RWPE1 (cell line): Measurements from ENCODE around the gene RDH13.

Experiments
- CTCF ChIA-PET: fragments of 350-600 bp; sonication (Branson Sonifier 250); formaldehyde crosslinking; extraction: SDS; loops from one replicate; lab custom pipeline; 2021; lab: Yijun Ruan, JAX
- POLR2A ChIA-PET: fragments of 400-600 bp; formaldehyde crosslinking; extraction: SDS; loops from one replicate; lab custom pipeline; 2020; ENCODE audit warnings: antibody characterized with exemption; ENCODE audit not compliant: low non-redundant PET; lab: Yijun Ruan, JAX
- DNase-seq: peaks from one replicate; pipeline ENCODE4 v3.0.0; 2012; ENCODE audit warnings: low spot score
- H3K27ac ChIP-seq: fragments of 450-650 bp; 2 replicates; pipeline ENCODE4 v1.5.1; 2017
- CTCF ChIP-seq: fragments of 450-650 bp; conservative IDR thresholded peaks from 2 replicates; pipeline ENCODE4 v1.5.1; 2017; ENCODE audit warnings: low read depth, mild to moderate bottlenecking

RDH13 gene

DNA sequence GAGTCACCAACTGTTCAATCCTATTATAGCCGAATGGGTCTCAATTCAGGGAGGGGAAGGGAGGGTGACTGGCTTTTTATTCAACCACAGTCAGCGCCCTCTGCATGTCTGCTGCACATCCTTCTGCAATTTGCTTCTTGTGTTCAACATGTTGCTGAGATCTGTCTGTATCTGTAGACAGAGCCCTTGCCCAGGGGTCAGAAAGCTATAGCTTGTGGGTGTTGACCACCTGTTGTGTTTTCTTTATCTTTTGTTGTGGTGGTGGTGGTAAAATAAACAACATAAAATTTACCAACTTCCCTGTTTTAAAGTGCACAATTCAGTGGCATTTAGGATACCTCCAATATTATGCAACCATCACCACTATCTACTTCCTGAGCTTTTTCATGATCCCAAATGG lies 42.3 kb upstream of the RDH13 start:
- POLR2A ChIA-PET, result no interaction called here
- CTCF ChIA-PET, result no interaction called here
- H3K27ac ChIP-seq, result no peak overlapping the region
- no peak for DNase-seq
- TF ChIP-seq CTCF, result no peak

DNA sequence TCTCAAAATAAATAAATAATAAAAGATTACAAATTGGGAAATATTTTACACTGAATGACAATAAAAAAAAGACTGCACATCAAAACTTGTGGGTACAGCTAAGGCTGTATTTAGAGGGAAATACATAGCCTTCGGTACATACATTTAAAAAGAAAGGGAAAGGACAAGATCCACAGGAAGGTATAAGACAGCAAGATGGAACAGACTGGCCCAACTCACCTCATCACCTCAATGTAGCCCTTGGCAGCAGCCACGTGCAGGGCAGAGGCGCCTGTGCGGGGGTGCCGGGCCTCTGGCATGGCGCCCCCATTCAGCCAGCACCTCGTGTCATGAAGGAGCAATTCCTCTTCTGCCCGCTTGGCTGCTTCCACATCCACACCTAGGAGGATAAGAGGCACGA lies 40.2 kb upstream of the RDH13 start:
- H3K27ac ChIP-seq, result no peak overlapping the region
- no peak for DNase-seq
- POLR2A ChIA-PET, result no interaction called here
- TF ChIP-seq CTCF, result no peak
- CTCF ChIA-PET, result no interaction called here

GRCh38 chr19:55101261-55101660 lies 38.3 kb upstream of the RDH13 start:
- DNase-seq, result no peak
- no peak for TF ChIP-seq CTCF
- CTCF ChIA-PET, result no interaction called here
- POLR2A ChIA-PET, result no interaction called here
- H3K27ac ChIP-seq, result no peak overlapping the region; the same call in 1 of the 2 replicates

- no peak for TF ChIP-seq CTCF
- ChIA-PET CTCF (interaction anchor here (1.2 kb wide), 1 partner anchor 12 kb away, joined by 3 read pairs; no protein-coding TSS in a partner anchor), POLR2A (no interaction called here)
- H3K27ac ChIP-seq, result 0 out of 2 replicates have a peak overlapping the region, but pooled peaks have one; percentile 15
- DNase-seq, result no peak
These were observed 36.9 kb upstream of the RDH13 start for GRCh38 chr19:55099557-55100506.

- 0 out of 2 replicates have a peak overlapping the region, but pooled peaks have one; percentile 15 for H3K27ac ChIP-seq
- CTCF ChIA-PET, result interaction anchor here (1.2 kb wide), 1 partner anchor 11 kb away, joined by 3 read pairs; no protein-coding TSS in a partner anchor
- POLR2A ChIA-PET, result no interaction called here
- no peak for TF ChIP-seq CTCF
- DNase-seq, result no peak
These were observed 36.0 kb upstream of the RDH13 start for GRCh38 chr19:55098716-55099556.
